Smooth muscle cell of the brain vasculature (primary cell): ENCODE measurements around the gene C19orf38.
"Not testable (repeated sequence)": the region's sequence is repeated elsewhere in the genome, so short reads cannot be mapped to it uniquely, and the experiment has no call there.

Source experiments
- DNase-seq: peaks from one replicate; pipeline ENCODE4 v3.0.0-alpha.2; 2012; ENCODE audit warnings: low read depth, low spot score

Gene C19orf38

DNA sequence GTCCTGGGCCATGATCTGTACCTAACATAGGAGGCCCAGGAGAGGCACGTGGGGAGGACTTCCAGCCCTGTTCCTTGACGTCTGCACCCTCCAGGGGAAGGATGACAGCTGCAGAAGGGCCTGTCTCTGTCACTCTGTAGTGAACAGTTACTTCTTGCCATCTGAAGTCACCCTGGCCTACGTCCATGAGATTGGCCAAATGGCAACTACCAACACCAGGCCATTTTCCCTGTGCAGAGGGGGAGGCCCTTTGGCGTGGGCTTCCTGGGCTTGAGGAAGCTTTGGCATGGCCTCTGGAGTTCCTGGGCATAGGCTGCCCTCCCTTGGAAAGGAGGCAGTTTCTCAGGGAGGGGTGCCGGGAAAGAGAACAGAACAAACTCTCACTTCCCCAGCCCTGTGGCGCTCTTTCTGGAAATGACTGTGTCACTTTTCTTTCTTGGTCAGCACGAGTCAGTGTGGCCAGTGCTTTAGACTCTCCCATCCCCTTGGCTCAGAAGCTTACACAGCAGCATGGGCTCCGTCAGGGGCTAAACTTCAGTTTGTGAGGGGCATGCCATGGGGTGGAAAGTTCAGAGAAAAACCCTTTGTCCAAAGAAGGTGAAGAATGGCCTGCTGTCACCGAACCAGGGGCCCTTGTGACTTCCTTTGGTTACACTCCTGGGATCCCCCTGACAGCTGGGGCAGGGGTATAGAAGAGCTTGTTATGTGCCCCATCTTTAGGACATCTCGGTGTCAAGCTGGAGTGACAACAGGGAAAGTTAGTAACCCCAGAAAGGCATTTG is 28.4 kb downstream of the C19orf38 start:
- DNase-seq, result no peak

DNA sequence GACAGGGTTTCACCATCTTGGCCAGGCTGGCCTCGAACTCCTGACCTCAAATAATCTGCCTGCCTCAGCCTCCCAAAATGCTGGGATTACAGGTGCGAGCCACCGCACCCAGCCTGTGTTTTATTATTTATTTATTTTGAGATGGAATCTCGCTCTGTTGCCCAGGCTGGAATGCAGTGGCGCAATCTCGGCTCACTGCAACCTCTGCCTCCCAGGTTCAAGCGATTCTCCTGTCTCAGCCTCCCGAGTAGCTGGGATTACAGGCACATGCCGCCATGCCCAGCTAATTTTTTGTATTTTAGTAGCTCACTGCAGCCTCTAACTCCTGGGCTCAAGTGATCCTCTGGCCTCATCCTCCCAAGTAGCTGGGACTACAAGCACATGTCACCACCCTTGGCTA is 29.4 kb downstream of the C19orf38 start:
- not testable (repeated sequence) for DNase-seq

DNA sequence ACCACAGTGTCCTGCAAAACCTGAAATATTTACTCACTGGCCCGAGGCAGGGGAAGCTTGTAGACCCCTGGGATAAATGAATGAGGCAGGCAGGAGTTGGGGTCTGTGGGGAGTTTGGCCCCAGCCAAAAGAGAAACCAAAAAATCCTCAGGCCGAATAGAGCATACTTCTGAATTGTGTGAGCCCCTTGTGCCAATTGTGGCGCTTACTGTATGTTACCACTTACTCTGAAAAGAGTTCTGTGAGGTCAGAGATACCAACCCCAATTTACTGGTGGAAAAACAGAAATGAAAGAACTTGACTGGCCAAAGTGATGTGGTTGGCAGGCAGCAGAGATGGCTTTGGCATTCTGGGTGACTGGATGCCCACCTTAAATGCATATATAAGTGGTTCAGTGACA is 30.0 kb downstream of the C19orf38 start:
- DNase-seq, result no peak

DNA sequence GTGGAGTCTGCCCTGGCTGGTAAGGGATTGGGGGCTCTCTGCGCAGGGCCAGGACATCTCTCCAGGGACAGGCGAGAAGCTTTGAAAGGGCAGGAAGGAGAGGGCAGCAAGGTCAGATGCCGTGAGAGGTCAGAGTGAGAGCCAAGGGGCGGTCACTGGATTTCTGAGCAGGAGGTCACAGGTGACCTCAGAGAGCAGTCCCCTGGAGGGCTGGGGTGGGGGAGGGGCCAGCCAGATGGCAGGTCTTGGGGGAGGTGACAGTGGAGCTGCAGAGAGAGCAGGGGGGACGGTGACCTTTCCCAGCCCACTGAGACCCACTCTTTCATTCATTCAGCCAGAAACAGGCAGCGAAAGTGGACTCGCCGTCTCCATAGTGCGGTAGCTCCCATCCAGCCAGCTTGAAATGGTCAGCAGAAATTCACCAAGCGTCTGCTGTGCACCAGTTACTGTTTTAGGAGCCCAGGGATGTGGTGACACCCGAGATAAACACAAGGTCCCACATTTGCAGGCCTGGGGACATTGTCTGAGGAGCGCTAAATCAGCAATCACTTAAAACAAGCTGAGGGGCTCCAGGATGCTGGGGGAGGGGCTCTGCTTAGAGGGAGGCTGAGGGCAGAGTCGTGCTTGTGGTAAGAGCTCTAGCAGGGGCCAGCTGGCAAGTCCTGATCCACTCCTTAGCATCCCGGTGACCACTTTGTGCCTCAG is 33.3 kb downstream of the C19orf38 start:
- no peak for DNase-seq

DNA sequence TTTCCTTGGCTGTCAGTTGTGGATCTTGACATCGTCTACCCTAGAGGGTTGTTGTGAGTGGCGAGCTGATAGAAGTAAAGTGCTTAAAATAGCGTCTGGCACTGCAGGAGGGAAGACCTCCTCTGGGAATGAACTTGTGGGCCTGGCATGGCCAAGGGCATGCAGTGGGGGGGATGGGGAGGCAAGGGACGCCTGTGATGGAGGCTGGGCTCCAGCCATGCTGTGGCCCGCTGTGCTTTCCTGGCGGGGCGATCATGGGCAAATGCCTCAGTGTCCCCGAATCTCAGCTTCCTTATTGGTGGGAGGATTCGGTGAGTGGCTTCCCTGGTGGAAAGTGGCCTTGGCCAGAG is 33.9 kb downstream of the C19orf38 start:
- no peak for DNase-seq

DNA sequence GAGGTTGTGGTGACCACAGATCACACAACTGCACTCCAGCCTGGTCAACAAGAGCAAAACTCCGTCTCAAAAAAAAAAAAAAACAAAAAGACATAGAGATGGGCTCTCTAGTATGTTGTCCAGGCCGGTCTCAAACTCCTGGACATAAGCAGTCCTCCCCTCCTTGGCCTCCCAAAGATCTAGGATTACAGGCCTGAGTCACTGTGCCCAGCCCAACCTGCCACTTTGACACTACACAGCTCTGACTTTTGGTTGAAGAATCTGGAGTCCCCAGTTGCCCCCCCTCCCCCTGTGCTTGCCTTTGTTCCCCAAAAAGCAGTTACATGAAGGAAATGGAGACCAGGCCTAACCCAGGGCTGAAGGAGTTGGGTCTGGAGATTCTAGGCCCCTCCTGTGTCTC is 36.1 kb downstream of the C19orf38 start:
- no peak for DNase-seq

DNA sequence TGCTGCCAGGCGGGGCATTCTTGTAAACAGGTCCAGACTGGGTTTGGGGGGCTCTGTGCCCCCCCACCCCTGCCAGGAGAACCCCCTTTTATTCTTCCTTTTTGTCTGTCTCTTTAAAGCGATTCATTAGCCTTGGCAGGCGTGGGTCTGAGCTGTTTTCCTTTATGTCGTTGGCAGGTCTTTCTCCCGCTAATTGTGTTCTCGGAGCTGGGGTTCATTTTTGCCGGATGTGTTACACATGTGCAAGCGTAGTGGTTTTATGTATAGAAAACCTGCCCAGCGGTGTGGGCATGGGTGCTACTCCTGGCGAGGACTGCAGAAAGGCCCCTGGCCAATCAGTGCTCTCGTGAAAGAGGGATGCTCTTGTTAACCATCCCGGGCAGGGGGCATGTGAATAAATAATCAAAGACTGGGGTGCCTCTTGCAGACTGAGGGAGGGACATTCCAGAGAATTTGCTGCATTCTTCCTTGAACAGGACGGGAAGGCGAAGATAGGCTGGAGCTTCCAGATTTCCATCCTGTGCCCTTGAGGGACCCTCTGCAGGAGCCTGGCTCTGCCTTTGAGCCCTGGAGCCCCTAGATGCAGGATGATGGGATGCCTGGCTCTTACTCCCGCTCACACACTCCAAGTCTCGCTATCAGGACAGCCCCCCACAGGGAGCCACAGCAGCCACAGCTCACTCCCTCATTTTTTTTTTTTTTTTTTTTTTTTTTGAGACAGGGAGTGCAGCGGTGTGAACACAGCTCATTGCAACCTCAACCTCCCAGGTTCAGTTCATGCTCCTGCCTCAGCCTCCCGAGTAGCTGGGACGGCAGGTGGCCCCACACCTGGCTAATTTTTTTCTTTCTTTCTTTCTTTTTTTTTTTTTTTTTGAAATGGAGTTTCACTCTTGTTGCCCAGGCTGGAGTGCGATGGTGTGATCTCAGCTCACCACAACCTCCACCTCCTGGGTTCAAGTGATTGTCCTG is 37.3 kb downstream of the C19orf38 start:
- no peak for DNase-seq

DNA sequence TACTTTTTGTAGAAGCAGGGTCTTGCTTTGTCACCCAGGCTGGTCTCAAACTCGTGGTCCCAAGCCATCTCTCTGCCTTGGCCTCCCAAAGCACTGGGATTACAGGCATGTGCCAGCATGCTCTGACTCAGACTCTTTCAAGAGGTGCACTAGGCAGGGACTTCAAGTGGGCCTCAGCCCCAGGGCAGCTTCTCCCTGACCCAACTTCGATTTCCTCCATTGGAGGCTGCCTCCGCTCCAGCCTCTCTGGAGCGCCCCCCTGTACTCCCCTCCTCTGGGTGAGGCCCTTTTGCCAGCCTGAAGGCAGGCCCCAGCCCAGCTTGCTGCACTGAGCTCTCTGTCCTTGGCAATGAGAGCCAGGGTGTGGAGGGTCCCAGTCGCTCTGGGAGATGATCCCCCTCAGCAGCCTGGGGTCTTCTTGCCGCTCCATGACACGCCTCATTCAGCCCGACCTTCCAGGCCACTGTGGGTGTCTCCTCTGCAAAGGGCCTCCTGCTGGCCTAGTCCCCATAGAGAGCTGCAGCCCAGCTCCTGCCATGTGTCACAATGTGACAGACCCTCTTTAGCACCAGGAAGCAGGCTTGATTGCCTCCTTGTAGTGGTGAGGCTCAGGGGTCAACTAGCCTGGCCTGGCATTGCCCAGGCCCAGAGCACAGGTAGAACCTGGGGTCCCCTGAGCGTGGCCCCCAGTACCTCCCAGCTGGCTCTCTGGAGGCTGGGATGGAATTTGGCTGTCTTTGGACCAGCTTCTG is 39.6 kb downstream of the C19orf38 start:
- no peak for DNase-seq

DNA sequence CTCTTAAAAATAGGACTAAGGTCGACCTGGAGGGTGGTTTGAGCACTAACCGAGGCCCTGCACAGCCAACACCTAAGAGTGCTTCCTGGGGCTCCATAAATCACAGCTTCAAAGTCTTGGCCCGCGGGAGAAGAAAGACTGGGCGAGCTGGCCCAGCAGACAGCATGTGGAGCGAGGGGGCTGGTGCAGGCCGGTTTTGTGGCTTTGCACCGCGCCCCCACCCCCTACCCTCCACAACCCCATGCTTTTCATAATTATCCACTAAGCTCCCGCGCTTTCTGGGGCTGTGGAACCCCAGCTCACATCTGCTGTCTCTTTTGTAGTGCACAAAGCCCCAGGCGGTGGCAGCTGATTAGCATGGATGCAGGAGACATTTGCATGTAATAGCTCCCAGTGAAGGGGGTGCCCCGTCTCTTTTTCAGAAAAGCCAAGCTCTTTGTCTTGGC is 40.2 kb downstream of the C19orf38 start:
- DNase-seq, result no peak

DNA sequence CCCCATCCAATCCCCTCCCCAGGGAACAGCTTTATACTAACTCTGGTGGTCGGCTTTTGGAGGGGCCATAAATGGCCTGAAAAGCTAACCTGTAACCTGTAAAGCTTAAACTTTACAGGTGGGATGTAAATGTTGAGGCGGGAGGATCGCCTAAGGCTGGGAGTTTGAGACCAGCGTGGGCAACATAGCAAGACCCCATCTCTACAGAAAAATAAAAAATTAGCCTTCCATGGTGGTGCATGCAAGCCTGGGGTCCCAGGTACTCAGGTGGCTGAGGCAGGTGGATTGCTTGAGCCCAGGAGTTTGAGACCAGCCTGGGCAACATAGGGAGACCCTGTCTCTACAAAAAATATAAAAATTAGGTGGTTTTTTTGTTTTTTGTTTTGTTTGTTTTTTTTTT is 41.7 kb downstream of the C19orf38 start:
- no peak for DNase-seq

DNA sequence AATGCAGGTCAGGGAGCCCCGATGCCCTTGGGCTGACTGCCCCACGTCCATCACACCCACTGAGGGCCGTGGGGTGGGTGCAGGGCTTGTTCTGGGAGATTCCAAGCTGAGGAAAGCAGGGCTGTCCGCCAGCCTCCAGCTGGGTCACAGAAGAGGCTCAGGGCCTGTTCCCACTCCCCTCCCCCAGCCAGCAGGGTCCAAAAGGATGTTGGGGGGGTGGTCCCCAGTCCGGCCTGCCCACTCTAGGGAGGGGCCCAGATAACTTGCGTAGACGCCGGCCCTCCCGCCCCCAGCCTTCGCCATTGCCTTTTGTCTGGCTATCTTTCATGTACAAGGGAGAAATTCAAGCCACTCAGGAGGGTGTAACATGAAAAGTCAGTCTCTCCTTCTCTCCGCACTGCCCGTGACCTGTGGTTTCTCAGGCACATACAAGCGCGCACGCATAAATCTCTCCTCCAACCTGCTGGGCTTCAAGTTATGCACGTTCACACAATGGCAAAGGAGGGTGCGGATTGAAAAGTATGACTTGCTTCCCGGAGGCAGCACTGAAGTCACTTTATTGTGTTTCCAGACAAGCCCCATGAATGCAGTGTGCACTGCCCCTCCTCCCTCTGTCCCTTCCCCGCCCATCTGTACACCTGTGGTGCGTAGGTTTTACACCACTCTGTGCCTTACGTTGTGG is 43.3 kb downstream of the C19orf38 start:
- no peak for DNase-seq

DNA sequence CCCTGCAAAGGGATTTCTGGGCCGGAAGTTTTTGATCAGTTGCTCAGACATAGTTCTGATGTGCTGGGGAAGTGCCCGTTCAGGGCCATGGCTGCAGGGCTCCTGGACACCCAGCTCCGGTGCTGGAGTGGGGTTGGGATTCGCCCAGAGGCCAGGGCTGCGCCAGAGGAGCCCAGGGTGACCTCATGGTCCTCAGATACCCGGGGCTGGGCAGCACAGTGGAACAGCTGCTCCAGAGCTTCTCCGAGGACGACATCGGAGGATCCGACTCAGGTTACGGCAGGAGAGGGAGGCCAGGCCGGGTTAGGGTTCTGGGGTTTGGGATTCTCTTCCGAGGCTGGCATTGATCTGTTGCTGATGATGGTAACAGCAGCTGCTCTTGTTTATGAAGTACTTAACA is 44.0 kb downstream of the C19orf38 start:
- DNase-seq, result no peak

DNA sequence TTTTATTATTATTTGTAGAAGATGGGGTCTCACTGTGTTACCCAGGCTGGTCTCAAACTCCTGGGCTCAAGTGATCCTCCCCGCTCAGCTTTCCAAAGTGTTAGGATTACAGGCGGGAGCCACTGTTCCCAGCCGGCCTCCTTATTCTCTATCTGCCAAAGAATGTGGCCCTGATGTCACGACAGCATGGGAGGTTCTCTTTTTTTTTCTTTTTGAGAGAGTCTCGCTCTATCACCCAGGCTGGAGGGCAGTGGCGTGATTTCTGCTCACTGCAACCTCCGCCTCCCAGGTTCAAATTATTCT is 46.6 kb downstream of the C19orf38 start:
- no peak for DNase-seq

DNA sequence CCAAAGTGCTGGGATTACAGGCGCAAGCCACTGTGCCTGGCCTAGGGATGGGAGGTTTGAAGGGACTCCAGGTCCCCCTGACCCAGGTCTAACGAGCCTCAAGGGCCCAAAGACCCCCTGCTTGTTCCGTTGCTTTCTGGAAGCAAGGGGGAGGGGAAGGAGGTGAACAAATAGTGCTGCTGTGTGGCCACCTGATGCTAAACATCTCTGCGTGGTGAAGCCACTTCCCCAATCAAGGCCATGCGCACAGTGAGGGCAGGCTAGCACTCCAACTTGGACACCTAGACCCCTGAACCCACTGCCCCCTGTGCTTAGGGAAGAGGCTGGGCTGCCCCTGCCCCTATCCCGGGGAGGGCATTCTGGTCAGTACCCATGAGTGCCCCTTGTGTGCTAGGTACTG is 47.1 kb downstream of the C19orf38 start:
- DNase-seq, result no peak

DNA sequence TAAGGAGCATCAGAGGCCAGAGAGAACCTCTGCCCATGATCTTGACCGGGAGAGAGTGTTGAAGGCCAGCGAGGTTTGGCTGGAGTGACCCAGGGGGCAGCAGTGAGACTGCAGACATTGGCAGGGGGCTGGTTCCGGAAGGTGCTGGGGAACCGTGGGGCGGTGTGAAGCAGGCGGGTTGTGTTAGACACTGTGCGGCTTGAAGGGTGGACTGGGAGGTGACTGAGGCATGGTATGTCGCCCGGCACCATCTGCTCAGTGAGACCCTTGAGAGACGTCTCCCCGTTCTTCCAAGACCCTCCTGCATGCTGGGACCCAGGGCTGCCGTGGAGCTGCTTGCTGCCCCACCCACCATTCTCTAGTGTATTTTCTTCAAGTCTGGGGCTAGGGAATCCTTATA is 47.7 kb downstream of the C19orf38 start:
- DNase-seq, result no peak

DNA sequence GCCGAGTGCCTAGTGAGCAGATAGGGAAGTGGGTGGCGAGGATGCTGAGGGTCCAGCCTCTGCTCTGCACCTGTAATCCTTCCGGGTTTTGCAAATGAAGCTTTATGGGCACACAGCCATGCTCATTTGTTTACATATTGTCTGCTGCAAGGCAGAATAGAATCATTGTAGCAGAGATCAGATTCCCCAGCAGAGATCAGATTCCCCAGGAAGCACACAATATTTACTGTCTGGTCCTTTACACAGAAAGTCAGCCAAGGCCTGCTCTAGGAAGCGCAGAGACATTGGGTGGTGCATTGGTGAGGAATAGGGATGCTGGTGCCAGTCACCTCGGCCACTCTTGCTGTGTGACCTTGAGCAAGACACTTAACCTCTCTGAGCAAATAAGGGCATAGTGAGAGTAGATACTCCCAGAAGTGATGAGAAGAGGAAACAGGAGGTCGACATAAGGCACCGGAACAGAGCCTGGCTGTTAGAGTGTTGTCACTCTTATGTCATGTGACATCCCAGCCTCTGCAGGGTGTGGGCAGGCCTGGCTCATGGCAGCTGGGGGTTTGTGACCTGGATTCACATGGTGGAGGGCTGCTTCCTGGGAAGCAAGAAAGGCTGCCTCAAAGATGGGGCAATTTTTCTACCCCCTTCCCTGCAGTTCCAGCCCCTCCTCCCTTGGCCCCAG is 48.8 kb downstream of the C19orf38 start:
- DNase-seq, result no peak

DNA sequence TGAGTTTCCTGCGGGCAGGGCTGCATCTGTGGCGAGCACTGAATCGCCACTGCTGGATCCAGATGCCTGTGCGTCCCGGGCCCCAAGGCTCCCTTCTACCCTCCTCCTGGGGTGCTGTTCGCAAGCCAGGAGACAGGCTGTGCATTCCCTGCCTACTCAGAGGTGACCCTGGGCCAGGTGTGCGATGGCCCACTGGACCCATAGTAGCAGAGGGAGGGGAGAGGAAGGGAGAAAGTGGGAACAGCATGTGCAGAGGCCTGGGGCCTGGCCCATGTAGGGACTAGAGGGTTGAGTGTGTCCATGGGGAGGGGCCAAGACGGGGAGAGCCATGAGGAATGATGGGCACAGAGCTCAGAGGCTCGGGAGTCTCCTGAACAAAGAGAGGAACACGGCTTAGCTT is 50.4 kb downstream of the C19orf38 start:
- no peak for DNase-seq

DNA sequence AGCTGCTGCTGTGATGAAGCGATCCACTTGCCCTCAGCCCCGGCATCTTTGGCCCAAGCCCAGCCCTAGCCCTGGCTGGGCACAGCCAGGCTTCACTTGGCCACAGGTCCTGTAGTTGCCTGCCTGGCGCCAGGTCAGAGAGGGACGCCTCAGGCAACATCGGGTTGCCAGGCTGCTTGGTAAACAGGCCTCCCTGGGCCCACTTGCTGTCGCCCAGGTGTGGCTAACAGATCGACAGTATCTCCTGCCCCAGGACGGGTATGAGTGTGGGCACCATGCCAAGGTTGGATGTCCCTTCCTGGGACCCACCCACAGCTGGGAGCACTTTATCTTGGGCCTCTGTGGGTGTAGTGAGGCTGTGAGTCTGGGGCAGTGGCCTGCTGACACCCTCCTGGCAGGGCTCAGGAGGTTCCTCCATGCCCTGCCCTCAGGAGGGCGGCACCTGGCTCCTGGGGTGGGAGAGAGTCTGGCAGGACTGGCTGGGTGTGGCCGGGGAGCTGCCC is 51.0 kb downstream of the C19orf38 start:
- no peak for DNase-seq

DNA sequence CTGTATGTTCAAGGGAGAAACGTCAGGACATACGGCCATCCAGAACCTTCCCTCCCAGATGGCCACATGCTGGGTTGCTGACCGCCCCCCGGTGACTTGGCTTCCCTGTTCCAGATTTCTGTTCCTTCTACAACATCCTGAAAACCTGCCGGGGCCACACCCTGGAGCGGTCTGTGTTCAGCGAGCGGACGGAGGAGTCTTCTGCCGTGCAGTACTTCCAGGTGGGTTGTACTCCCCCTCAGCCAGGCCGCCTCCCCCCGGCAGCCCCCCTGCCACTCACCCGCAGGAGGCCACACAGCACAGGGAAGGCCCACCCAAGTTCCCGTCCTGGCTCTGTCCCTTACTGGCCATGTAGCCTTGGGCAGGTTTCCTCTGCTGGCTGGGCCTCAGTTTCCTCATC is 59.7 kb downstream of the C19orf38 start:
- no peak for DNase-seq

DNA sequence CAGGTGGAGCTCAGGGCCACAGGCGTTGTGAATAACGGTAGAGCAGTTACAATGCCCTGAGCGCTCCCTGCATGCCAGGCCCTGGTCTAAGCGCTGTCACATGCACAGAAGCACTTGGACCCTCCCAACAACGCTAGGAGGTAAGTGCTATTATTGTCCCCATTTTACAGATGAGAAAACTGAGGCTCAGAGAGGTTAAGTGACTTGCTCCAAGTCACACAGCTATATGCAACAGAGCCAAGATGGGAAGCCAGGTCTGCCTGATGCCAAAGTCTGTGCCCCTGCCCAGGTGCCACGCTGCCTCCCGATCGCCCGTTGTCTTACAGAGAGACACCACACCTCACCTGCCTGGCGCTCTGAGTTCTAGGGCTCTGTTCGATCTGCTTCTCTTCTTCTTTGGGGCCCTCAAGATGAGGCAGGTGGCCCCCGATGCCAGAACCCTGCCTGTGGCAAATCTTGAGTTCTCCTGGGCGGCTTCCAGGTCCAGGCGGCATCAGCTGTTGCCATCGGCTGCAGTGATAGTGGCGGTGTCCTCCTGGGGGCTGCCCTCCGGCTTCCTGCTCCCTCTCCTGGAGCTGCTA is 60.3 kb downstream of the C19orf38 start:
- no peak for DNase-seq
